GM18519 (cell line): ENCODE data around the gene HDAC9.

Experiments used
- ATAC-seq: cut with Tn5 transposase; IDR thresholded peaks from one replicate; pipeline ENCODE4 v1.9.1; 2021; ENCODE audit warnings: mild to moderate bottlenecking, moderate library complexity; ENCODE audit not compliant: unreplicated experiment, low FRiP score

HDAC9 gene

GRCh38 chr7:18770154-18770811 lies 274.7 kb downstream of the HDAC9 start:
- no peak for ATAC-seq

DNA sequence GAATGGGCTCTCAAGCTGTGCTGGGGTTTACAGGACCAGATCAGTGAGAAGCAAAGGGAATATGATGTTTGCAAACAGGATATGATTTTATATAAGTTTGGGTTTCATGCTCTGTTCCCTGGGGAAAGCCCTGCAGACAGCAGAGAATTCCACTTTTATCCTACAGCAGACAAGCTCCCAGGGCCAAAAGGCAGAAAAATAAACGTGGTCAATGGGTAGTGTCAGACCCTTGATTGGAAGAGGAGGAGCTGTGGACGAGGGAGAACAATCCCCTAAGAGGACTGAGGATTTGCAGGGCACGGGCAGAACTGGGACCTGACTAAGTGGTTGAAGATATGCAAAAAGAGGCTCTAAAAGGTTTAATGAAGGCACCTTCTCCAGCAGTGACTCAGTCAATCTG lies 275.3 kb downstream of the HDAC9 start:
- no peak for ATAC-seq

DNA sequence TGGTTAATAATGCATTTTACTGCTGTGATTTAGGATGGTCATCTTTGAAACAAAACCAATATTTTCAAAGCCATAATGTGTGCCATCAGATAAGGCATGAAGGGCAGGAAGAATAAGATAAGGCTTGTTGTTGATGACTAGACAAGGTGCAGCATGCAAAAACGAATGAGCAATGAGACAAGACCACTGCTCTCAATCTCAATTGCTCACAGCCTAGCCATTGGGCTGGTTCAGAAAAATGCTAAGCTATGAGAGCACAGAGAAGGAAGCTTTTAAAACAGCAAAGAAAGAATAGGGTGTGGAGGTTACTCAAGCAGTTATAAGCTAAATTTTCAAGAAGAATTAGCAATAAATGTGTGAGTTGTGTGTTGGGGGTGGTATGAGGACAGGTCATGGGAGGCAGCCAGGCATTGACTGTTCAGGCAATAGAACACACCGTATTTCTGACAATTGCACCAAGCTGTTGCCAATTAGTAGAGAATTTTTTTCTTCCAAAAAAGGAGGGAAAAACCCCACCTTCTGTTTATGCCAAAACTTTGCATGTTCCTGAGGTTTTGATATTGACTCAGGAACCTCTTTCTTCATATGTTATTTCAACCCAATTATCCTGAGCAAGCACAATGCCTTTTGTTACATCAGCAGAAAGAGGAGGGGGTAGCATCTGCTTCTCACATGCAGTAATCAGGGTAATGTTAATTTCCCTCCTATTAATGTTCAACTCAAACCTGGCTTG lies 276.5 kb downstream of the HDAC9 start:
- no peak for ATAC-seq

DNA sequence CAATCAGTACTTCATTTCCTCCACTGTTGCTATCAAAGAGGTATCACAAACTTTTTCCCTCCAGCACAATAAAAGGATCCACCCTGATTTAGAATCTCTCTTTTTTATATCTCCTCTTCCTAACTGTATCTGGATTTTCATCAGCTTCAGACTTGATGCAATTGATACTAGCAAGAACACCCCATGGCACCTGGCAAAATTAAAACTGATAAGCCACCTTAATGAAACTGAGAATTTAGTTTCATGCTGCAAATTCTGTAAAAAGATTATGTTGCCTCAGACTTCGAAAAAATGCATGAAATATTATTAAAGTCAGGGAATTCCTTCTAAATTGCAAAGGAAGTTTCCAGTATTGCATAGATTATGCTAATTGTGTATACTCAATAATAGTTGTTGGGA lies 277.0 kb downstream of the HDAC9 start:
- ATAC-seq: no peak

DNA sequence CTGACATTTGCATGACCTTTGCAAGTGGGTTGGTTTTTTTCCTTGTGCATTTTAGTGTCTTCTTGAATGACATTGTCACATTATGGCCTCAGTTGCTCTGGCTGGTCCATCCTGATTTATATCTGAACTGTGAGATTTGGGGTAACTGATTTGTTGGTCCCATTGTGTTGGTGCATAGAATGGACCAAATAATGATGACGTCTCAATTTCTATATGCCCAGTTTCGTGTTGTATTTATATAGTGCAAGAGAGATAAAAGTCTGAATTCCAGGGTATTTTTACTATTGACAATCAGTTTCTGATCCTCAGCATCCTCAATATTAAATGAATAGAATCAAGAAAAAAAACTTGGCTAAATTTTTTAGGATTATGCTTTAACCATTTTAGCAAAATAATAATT lies 281.8 kb downstream of the HDAC9 start:
- ATAC-seq: no peak

- no peak for ATAC-seq
These were observed 283.0 kb downstream of the HDAC9 start for GRCh38 chr7:18778594-18778993.

DNA sequence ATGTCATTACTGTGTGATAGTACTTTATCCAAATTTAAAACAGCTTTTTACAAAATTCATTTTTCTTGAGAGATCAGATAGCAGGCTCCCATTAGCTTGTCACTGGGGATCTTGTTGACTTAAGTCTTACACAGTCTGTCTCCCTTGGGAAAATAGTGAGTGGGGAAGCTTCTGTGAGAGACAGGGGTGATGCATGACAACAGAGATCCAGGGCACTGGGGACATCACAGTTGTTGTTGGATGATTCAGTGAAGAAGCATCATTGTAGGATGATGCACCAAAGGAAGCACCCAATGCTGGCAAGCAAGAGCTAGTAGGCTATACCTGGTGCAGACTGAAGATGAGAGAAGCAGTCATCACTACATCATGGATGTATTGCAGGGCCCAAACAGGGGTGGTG lies 284.7 kb downstream of the HDAC9 start:
- ATAC-seq: no peak

DNA sequence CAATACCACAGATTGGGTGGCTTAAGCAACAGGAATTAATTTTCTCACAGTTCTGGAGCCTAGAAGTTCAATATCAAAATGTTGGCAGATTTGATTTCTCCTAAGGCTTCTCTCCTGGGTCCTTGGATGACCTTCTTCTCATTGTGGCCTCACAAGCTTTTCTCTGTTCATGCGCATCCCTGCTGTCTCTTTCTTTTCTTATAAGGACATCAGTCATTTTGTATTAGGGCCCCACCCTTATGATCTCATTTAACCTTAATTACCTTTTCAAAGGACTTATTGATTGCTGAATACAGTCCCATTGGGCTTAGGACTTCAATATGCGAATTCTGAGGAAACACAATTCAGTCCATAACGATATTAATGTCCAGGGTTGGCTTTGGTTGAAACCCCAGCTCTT lies 285.4 kb downstream of the HDAC9 start:
- ATAC-seq: no peak

DNA sequence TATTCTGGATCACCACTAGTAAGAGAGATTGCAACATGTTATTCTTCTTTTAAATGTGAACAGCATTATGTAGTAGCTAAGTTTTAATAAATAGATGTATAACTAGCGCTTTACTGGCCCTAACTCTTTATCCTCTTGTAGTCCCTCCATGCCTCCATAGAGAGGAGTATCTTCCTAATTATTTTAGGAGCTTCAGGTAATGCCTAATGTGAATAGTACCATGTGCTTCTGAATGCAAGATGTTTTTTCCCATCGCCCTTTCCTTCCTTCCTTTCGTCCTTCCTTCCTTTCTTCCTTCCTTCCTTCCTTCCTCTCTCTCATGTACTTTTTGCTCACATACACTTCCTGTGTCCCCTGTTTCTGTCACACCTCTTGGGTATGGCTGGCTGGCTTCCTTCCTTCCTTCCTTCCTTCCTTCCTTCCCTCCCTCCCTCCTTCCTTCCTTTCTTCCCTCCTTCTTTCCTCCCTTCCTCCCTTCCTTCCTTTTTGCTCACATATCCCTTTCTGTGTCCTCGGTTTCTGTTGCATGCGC lies 290.7 kb downstream of the HDAC9 start:
- no peak for ATAC-seq

DNA sequence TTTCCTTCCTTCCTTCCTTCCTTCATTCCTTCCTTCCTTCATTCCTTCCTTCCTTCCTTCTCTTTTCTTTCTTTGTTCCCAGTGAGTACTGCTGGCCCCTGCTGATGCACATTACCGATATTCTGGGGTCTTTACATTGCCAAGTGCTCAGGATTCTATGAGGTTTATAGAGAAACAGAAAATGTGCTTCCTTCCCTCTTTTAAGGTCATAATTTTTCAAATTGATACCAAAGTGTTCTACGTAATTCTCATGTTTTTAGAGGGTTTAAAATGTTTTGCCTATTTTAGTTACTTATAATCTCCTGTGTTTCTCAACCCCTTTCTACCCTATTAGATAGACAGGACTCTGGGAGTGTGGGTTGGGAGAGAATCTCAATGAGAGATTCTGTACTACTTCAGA lies 291.2 kb downstream of the HDAC9 start:
- ATAC-seq: no peak

DNA sequence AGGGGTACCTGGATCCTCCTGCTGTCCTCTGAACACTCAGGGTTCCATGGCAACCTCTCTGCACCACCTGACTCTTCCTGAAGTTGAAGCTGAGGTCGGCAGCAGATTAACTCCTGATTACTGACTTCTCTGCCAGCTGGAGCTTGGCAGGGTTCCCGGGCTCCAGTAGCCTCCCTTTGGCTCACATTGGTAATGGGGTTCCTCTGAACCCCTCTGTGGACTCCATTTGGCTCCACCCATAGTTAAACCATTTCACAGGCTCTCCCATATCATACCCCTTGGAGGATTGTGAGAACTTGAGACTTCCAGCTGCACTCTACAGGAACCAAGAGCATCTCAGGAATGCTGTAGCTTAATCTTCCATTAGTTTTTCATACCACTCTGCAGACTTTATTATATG lies 292.5 kb downstream of the HDAC9 start:
- ATAC-seq: no peak

DNA sequence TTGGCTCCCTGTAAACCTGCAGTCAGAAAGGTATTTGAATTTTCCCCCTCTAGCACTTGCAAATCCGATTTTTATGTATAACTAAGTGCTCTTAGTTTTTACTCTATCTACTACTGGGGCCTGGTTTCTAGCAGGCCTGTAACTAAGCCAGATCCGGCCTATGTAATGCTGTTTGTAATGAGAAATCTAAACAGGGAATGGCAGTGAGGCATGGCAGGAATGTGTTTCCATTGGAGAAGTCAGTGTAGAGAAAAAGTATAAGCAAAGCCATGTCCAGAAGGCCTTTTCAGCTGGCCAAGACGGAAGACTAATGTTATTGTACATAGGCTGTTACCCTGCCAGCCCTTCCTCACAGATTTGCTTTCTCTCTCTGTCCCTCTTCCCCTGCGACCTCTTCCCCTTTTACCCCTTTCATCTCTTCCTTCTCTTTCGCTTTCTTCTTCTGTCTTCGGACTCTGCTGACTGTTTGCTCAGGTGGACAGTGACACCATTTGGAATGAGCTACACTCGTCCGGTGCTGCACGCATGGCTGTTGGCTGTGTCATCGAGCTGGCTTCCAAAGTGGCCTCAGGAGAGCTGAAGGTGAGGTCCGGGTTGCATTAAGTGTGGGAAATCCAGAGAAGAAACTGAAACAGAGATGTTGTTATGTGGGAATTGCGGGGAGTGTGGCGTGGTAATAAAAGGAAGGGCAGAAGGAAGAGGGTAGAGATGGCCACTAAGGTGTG lies 297.5 kb downstream of the HDAC9 start:
- no peak for ATAC-seq

DNA sequence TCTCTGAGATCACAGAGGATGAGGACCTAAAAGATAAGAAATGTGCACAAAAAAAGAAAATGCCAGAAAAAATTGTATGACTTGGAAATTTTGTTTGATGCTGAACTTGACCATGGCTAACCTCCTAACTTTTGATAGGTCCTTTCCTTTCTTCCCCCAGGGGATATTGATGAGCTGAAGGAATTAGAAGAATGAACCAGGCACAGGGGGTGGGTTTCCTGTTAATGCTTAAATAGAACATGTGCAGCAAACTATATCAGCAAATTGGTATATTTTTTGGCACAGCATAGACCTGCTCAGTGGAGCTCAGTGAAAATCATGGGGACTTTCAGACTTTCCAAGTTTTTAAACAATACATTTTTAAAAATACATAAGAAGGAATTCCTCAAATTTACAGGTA lies 300.7 kb downstream of the HDAC9 start:
- no peak for ATAC-seq

- no peak for ATAC-seq
These were observed 302.7 kb downstream of the HDAC9 start for GRCh38 chr7:18798088-18798906.

DNA sequence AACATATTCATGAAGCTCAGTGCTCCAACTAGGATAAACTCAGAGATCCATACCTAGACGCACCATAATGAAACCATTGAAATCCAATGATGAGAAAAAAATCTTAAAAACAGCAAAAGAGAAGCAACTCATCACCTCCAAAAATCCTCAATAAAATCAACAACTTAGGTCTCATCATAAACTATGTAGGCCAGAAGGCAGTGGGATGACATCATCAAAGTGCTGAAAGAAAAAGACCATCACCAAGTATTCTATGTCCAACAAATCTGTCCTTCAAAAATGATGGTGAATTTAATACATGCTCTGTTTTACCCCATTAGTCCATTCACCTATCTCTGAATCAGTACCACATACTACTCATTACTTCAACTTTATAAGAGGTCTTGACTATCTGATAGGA lies 304.4 kb downstream of the HDAC9 start:
- no peak for ATAC-seq

- ATAC-seq: no peak
These were observed 308.4 kb downstream of the HDAC9 start for GRCh38 chr7:18803923-18804322.

DNA sequence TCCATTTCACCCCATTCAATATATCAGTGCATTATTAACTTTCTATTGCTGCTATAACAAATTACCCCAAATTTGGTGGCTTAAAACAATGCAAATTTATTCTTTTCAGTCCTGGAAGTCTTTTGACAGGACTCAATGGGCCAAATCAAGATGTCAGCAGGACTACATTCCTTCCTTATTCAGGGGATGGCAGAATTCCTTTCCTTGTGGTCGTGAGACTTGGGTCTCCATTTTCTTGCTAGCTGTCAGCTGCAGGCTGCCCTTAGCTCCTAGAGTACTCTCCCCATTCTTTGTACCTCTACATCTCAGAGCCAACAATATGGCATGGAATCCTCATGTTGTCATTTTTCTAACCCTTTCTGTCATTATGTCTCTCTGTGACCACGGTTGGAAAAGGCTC lies 310.6 kb downstream of the HDAC9 start:
- no peak for ATAC-seq

- ATAC-seq: no peak
These were observed 312.5 kb downstream of the HDAC9 start for GRCh38 chr7:18808026-18808425.

- no peak for ATAC-seq
These were observed 319.9 kb downstream of the HDAC9 start for GRCh38 chr7:18815261-18815960.

- no peak for ATAC-seq
These were observed 325.4 kb downstream of the HDAC9 start for GRCh38 chr7:18820981-18821380.
